Left ventricle myocardium superior (tissue), 1 donor: ENCODE data around the gene LYST. TPM values are rescaled to one million over a fixed set of nuclear protein-coding genes. Genes with fewer than 3 reads are reported as not detected.
"Not testable (repeated sequence)": the region's sequence is repeated elsewhere in the genome, so short reads cannot be mapped to it uniquely, and the experiment has no call there.

Experiments used
- ATAC-seq: fragments of 200-7000 bp; cut with Tn5 transposase; one replicate; pipeline ENCODE4 v1.9.1; 2020; ENCODE audit warnings: mild to moderate bottlenecking, moderate library complexity
- DNase-seq: peaks from one replicate; pipeline ENCODE4 v3.0.0-alpha.2; 2020
- intact Hi-C: fragments of 100-400 bp; cut with micrococcal nuclease; formaldehyde crosslinking; loops from one replicate; pipeline ENCODE4 v1.11.0; 2022
- long read RNA-seq: library from polyadenylated mRNA; unstranded; transcript quantifications from one replicate; pipeline ENCODE4 v2.0.0, GENCODE V29; 2021
- total RNA-seq: library from RNA; stranded (reverse); fragmentation: NEBNext Ultra II Directional; extraction: Animal tissue kit (Norgen Biotek cat#: 25700); gene quantifications from one replicate; pipeline ENCODE4 v1.2.1, GENCODE V29; 2021
- donor health status: DM: no; HTN: yes; CAD: no; lungs with severe emphysema.

The LYST gene, protein sequence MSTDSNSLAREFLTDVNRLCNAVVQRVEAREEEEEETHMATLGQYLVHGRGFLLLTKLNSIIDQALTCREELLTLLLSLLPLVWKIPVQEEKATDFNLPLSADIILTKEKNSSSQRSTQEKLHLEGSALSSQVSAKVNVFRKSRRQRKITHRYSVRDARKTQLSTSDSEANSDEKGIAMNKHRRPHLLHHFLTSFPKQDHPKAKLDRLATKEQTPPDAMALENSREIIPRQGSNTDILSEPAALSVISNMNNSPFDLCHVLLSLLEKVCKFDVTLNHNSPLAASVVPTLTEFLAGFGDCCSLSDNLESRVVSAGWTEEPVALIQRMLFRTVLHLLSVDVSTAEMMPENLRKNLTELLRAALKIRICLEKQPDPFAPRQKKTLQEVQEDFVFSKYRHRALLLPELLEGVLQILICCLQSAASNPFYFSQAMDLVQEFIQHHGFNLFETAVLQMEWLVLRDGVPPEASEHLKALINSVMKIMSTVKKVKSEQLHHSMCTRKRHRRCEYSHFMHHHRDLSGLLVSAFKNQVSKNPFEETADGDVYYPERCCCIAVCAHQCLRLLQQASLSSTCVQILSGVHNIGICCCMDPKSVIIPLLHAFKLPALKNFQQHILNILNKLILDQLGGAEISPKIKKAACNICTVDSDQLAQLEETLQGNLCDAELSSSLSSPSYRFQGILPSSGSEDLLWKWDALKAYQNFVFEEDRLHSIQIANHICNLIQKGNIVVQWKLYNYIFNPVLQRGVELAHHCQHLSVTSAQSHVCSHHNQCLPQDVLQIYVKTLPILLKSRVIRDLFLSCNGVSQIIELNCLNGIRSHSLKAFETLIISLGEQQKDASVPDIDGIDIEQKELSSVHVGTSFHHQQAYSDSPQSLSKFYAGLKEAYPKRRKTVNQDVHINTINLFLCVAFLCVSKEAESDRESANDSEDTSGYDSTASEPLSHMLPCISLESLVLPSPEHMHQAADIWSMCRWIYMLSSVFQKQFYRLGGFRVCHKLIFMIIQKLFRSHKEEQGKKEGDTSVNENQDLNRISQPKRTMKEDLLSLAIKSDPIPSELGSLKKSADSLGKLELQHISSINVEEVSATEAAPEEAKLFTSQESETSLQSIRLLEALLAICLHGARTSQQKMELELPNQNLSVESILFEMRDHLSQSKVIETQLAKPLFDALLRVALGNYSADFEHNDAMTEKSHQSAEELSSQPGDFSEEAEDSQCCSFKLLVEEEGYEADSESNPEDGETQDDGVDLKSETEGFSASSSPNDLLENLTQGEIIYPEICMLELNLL (N-terminal part only)
- 11.9 TPM for total RNA-seq
- long read RNA-seq, partial matches to known transcripts = 2 of 2 reads
- long read RNA-seq, other reads (novel, unspliced or antisense) = 0 of 2 reads

DNA sequence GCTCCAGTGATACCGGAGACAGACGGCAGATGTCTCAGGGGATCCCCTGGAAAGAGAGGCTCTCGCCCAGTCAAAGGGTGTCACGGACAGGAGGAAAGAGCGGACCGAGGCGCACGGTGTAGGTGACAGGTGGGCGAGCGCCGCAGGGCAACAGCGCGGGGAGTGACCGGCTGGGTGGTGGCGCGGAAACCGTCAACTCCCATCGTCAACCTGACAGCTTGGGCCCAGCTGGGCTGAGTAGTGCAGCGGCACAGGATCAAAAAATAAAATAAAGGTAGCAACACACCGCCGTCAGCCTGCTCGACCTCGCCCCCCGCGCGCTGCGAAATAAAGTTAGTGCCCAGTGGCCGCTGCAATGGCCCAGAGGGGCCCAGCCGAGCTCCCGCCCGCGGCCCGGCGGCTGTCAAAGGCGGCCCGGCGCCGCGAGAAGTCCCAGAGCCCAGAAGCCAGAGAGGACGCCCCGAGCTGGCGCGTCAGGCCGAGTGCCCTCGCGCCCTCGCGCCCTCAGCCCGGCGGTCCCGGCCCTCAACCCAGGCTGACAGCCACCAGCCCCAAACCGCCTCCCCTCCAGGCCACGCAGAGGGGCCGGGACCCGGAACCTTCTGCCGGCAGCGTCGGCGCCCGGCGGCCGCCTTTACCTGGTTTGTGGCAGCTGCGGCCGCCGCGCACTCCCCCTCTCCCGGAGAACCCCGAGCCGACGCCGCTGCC, at the start of gene LYST:
Gene LYST (minus strand): TSS at position 702 of the 708 bp plus-strand sequence. CDS start 36,489 bp downstream, outside the sequence.
- ATAC-seq (peak; percentile 63), DNase-seq (peak; percentile 52)
- intact Hi-C loops = no loop called here

DNA sequence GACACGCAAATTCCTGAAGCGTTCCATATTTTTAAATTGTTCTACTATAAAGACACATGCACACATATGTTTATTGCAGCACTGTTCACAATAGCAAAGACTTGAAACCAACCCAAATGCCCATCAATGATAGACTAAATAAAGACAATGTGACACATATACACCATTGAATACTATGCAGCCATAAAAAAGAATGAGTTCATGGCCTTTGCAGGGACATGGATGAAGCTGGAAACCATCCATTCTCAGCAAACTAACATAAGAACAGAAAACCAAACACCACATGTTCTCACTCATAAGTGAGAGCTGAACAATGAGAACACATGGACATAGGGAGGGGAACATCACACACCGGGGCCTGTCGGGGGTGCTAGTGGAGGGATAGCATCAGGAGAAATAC, 48.8 kb upstream of the LYST start:
- intact Hi-C loops, DNase-seq, ATAC-seq: not testable (repeated sequence)

DNA sequence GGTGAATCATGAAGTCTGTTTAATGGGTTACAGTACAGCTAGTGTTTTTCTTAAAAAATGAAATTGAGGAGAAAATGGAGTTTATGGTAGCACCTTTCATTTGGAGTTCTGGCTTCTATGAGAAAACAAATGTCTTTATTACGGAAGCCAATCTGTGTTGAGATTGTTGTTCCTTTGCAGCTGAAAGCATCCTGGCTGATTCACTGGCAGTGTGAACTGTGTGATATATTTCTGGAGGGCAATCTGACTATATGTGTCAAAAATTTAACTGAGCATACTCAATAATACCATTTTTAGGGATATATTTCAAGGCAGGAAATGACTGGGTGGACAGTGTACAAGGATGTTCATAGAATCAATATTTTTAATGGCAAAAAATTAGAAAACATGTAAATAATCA, 46.6 kb upstream of the LYST start:
- DNase-seq (no peak), ATAC-seq (no peak)
- intact Hi-C loops = no loop called here

DNA sequence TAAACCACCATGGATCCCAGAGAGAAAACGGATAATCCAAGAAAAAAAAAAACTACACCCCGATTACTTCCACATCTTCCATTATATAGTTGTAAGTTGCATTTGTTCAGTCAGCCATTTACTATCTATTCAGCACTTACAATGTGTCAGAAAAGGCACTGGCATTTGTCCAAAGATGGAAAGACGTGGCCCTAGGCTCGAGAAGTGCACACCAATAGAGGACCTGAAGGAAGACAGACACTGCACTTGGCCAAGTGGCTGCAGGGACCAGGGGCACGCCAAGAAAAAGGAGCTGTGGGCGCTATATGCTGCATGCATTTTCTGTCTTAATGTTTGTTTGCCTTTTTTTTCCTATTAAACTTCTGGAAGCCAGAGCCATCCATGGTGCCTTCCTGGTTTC, 45.2 kb upstream of the LYST start:
- intact Hi-C loops = no loop called here
- ATAC-seq = no peak
- DNase-seq = no peak

- intact Hi-C loops = no loop called here
- ATAC-seq (no peak), DNase-seq (no peak)
Measured at GRCh38 chr1:235911300-235911662, 44.6 kb upstream of the LYST start.

- DNase-seq (no peak), ATAC-seq (peak; percentile 80)
- intact Hi-C loops = no loop called here
Measured at GRCh38 chr1:235910357-235911299, 43.9 kb upstream of the LYST start.

DNA sequence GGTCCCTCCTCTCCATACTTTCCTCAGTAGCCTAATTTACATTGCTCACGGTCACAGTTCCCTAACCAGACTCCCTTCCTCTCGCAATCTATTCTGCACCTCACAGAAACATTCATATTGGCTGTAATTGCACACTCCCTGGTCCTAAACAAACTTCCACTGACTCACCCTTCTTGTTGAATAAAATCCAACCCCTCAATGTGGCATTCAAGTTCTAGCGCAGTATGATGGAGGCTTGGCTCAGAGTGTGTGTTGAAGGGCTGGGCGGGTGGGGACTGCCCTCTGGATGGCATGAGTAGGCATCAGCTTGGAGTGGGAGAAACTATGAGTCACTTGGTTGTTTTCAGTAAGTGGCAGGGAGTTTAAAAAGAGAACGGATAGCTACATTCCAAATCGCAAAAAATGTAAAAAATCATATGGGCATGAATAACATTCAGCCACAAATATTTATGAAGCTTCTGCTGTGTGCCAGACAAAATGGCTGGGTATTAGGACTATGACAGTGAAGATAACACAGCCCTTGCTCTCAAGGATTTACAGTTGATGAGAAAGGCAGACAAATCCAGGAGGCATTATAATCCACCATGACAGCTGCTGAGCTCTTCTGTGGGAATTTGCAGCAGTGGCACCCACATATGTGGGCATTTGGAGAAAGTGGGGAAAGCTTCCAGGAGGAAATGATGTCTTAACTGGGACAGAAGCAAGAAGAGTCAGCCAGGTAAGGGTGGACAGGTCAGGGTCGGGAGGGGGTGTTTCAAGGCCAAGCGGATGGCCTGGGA, 42.2 kb upstream of the LYST start:
- DNase-seq (no peak), ATAC-seq (no peak)
- intact Hi-C loops = no loop called here

DNA sequence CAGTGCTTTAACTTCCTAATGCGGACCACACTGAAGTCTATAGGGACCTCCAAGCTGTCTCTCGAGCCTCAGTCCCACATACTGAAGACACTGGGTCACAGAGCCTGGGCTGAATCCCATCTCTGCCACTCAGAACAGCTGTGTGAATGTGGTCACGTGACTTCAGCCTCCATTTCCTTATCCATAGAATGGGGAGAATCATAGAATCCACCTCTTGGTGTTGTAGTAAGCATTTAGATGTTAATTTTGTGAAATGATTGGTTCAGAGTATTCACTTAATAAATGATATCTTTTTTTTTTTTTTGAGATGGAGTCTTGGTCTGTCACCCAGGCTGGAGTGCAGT, 41.2 kb upstream of the LYST start:
- DNase-seq (no peak), ATAC-seq (no peak)
- intact Hi-C loops = no loop called here

- DNase-seq (no peak), ATAC-seq (no peak)
- intact Hi-C loops = no loop called here
Measured at GRCh38 chr1:235907187-235907896, 40.6 kb upstream of the LYST start.

- intact Hi-C loops = no loop called here
- no peak for DNase-seq
Measured at GRCh38 chr1:235906436-235906835, 39.7 kb upstream of the LYST start.

DNA sequence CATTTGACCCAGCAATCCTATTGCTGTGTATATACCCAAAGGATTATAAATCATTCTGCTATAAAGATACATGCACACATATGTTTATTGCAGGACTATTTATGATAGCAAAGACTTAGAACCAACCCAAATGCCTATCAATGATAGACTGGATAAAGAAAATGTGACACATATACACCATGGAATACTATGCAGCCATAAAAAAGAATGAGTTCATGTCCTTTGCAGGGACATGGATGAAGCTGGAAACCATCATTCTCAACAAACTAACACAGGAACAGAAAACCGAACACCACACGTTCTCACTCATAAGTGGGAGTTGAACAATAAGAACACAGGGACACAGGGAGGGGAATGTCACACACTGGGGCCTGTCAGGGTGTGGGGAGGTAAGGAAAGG, 37.1 kb upstream of the LYST start:
- DNase-seq, intact Hi-C loops, ATAC-seq: not testable (repeated sequence)

More at GRCh38 chr1:235906436-235906835, 39.7 kb upstream of the LYST start:
- ATAC-seq = no peak

DNA sequence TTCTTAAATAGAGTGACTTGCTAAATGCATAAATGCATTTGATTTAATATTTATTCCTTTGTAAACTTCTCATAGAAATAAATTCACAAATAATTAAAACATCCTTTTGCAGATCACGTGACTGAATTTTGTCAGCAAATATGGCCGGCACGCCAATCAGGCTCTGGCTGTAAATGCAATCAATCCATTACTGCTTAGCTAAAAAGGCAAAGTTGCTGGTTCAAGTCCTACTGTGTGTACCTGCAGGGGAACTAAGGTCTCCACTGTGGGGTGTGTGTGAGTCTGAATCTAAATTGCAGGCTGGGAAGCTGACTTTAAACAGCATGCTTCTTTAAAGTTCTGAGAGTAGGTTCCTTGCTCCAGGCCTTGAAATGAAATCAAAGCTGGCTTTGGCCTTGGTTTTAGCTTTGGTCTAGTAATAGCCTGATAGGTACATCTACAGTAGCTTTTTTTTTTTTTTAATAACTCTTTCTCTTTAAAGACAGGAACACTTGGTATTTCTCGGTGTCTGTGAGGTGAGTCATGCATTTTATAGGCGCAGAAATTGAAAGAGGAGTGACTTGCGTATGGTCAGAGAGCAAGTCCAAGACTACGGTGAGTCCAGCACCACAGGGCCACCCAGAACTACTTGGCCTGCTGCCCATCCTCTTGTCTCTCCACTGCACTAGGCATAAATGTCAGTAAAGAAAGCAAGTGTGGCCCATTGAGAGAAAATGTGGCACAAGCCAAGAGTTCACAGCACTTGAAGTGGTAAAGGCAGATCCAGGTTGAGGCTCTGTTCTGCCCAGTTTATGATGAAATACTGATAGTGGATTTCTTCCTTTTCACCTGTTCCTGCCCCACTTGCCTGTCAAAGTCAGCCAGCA, 36.2 kb upstream of the LYST start:
- no peak for ATAC-seq
- DNase-seq = no peak
- intact Hi-C loops = no loop called here

- ATAC-seq = no peak
- no peak for DNase-seq
- intact Hi-C loops = no loop called here
Measured at GRCh38 chr1:235901461-235901860, 34.8 kb upstream of the LYST start.

- ATAC-seq = no peak
- intact Hi-C loops = no loop called here
- no peak for DNase-seq
Measured at GRCh38 chr1:235898126-235898525, 31.4 kb upstream of the LYST start.

DNA sequence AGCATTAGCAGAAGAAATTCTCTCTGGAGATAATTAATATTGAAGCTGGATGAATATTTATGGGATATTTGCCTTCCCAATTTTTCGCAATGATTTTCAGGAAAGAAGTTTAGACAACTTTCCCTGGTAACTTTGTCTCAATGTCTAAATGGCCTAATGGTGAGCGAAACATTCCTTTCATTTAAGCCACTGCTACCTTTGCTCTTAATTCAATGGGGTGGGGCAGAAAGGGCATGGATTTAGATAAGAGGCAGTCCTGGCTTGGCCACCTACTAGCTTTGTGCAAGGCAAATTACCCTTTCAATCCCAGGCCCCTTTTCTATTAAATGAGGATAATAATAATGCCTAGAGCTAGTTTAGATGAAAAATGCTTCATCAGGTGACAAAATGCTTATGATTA, 27.1 kb upstream of the LYST start:
- ATAC-seq (no peak), DNase-seq (no peak)
- intact Hi-C loops = no loop called here
